Heart left ventricle (tissue), 13 donors: ENCODE results near the gene ATP1A4.

Source experiments
- POLR2A ChIP-seq, 2 donors: fragments of 450-650 bp; IDR thresholded peaks; one replicate each; pipeline ENCODE4 v1.6.1; 2017; ENCODE audit warnings: antibody characterized with exemption in 2 of 2, mild to moderate bottlenecking in 2 of 2, moderate library complexity in 2 of 2
- TF ChIP-seq, protein P1 (sequence below), 12 donors: fragments of 200-600 bp; sonication (generic) in 4 of 12; IDR thresholded peaks; one replicate each; pipeline versions ENCODE4 v1.5.0 to v1.8.0; 2018 to 2022; ENCODE audit warnings: antibody characterized with exemption in 12 of 12, mild to moderate bottlenecking in 5 of 12
- donor health status: ischemic (EF 13 %, LVEDD 7.1; RV severe dilation, severe dysfunction).
- donor health status: DM: no; HTN: yes; CAD: no.
- donor health status: DM: no; HTN: no; CAD: no.
- donor health status: ischemic (EF 25% LVEDD 6.9; RV normal size, moderate dysfunction).
- donor health status: ischemic (EF 25% LVEDD 5.7; RV mildly dilated, moderate dysfunction).
- donor health status: ischemic (EF 35%, LVEDD 5.7; RV mildly dilated, moderate dysfunction).
- donor health status: nonischemic (EF 11% LVEDD 7.7; RV severe dilation, severe dysfunction).
- donor health status: DM: yes; HTN: yes; CAD: no.
- donor health status: PGD.
- donor health status: ischemic (EF 29% LVEDD 5.4; RV normal size, mild dysfunction).
- donor health status: nonischemic (EF 23%, LVEDD 6.1; RV moderate dilation, normal function).

DNA sequence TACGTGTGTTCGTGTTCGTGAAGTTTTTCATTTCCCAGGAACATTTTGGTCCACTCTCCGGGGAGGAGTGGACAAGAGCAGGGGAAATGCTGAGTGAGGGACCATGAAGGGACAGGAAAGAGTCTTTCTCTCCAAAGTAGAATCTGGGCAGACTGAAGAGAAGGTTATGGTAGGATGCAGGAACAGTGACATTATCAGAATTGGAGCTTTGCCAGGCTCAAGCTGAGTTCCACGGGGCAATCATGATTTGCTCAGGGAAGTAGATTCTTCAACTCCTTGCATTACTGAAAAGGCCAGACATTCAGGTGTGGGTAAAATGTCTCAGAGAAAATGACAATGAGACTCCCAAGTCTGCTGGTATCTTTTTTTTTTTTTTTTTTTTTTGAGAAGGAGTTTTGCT, 16.6 kb downstream of the ATP1A4 start:
- TF ChIP-seq, protein P1, sequence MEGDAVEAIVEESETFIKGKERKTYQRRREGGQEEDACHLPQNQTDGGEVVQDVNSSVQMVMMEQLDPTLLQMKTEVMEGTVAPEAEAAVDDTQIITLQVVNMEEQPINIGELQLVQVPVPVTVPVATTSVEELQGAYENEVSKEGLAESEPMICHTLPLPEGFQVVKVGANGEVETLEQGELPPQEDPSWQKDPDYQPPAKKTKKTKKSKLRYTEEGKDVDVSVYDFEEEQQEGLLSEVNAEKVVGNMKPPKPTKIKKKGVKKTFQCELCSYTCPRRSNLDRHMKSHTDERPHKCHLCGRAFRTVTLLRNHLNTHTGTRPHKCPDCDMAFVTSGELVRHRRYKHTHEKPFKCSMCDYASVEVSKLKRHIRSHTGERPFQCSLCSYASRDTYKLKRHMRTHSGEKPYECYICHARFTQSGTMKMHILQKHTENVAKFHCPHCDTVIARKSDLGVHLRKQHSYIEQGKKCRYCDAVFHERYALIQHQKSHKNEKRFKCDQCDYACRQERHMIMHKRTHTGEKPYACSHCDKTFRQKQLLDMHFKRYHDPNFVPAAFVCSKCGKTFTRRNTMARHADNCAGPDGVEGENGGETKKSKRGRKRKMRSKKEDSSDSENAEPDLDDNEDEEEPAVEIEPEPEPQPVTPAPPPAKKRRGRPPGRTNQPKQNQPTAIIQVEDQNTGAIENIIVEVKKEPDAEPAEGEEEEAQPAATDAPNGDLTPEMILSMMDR (IDR thresholded peaks at IDR 0.05) = no peak
- TF ChIP-seq POLR2A (IDR thresholded peaks at IDR 0.05) = no peak
